ENCODE results near the gene NSRP1. TPM values are rescaled to one million over a fixed set of nuclear protein-coding genes. Genes with fewer than 3 reads are reported as not detected.

Gene NSRP1
- polyA plus RNA-seq, 1 experiment: 6.9 TPM

- DNase-seq (ENCODE audit: low read depth): no peak
- ChIA-PET CTCF (no interaction called here), POLR2A (no interaction called here)
- Histone ChIP-seq H3K36me3 (ENCODE audit: control insufficient read depth, insufficient read depth, low read length) (peaks cover 2% of the 10 kb centered on the region; the same call in 1 of the 2 replicates), H3K27me3 (ENCODE audit: control insufficient read depth, insufficient read depth, low read length) (no peaks in the 10 kb centered on the region), H3K4me3 (ENCODE audit: low read depth, low read length) (no peak overlapping the region)
- TF ChIP-seq, protein P1, sequence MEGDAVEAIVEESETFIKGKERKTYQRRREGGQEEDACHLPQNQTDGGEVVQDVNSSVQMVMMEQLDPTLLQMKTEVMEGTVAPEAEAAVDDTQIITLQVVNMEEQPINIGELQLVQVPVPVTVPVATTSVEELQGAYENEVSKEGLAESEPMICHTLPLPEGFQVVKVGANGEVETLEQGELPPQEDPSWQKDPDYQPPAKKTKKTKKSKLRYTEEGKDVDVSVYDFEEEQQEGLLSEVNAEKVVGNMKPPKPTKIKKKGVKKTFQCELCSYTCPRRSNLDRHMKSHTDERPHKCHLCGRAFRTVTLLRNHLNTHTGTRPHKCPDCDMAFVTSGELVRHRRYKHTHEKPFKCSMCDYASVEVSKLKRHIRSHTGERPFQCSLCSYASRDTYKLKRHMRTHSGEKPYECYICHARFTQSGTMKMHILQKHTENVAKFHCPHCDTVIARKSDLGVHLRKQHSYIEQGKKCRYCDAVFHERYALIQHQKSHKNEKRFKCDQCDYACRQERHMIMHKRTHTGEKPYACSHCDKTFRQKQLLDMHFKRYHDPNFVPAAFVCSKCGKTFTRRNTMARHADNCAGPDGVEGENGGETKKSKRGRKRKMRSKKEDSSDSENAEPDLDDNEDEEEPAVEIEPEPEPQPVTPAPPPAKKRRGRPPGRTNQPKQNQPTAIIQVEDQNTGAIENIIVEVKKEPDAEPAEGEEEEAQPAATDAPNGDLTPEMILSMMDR (IDR thresholded peaks at IDR 0.05; ENCODE audit: insufficient read depth, low read depth, low read length): no peak
These were observed 38.8 kb downstream of the NSRP1 start for GRCh38 chr17:30155389-30155788.

DNA sequence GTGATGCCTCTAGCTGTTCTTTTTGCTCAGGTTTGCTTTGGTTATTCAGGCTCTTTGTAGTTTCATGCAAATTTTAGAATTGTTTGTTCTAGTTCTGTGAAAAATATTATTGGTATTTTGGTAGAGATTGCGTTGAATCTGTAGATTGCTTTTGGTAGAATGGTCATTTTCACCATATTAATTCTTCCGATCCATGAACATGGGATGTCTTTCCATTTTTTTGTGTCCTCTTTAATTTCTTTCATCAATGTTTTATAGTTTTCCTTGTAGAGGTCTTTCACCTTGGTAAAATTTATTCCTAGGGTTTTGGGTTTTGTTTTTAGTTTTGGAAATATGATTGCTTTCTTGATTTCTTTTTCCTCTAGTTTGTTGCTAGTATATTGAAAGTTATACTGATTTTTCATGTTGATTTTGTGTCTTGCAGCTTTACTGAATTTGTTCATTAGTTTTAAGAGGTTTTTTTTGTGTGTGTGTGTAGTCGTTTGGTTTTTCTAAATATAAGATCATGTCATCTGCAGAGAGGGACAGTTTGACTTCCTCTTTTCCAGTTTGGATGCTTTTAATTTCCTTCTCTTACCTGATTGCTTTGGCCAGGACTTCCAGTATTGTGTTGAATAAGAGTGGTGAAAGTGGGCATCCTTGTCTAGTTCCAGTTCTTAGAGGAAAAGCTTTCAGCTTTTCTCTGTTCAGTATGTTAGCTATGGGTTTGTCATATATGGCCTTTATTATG is 42.4 kb downstream of the NSRP1 start:
- DNase-seq (ENCODE audit: low read depth): no peak
- ChIA-PET CTCF (no interaction called here), POLR2A (no interaction called here)
- Histone ChIP-seq H3K4me3 (ENCODE audit: low read depth, low read length) (no peak overlapping the region), H3K27me3 (ENCODE audit: control insufficient read depth, insufficient read depth, low read length) (no peaks in the 10 kb centered on the region), H3K36me3 (ENCODE audit: control insufficient read depth, insufficient read depth, low read length) (peaks cover 2% of the 10 kb centered on the region; the same call in 1 of the 2 replicates)
- TF ChIP-seq, protein P1 (IDR thresholded peaks at IDR 0.05; ENCODE audit: insufficient read depth, low read depth, low read length): no peak

- ChIA-PET CTCF (no interaction called here), POLR2A (no interaction called here)
- Histone ChIP-seq H3K36me3 (ENCODE audit: control insufficient read depth, insufficient read depth, low read length) (peaks cover 2% of the 10 kb centered on the region), H3K27me3 (ENCODE audit: control insufficient read depth, insufficient read depth, low read length) (no peaks in the 10 kb centered on the region), H3K4me3 (ENCODE audit: low read depth, low read length) (no peak overlapping the region)
- TF ChIP-seq, protein P1 (IDR thresholded peaks at IDR 0.05; ENCODE audit: insufficient read depth, low read depth, low read length): no peak
- no peak for DNase-seq (ENCODE audit: low read depth)
These were observed 44.0 kb downstream of the NSRP1 start for GRCh38 chr17:30160419-30161172.

DNA sequence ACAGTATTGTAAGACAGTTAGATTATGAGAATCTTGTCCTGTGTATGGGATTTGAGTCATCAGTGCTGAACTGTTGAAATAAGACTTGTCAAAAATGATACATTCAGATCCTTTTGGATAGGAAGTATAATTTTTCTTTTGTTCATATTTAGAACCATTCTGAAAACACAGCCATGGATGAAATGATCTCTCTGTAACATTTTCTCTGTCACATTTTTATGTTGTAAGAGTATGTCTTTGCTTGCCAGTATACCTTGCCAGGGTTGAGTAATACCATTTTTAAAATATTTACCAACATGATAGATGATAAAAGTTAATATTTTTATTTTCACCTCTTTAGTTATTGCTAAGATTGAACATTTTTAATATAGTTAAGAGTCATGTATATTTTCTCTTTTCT is 45.0 kb downstream of the NSRP1 start:
- POLR2A ChIA-PET: no interaction called here
- Histone ChIP-seq H3K36me3 (ENCODE audit: control insufficient read depth, insufficient read depth, low read length) (peaks cover 2% of the 10 kb centered on the region), H3K27me3 (ENCODE audit: control insufficient read depth, insufficient read depth, low read length) (no peaks in the 10 kb centered on the region), H3K4me3 (ENCODE audit: low read depth, low read length) (no peak overlapping the region)
- TF ChIP-seq, protein P1 (IDR thresholded peaks at IDR 0.05; ENCODE audit: insufficient read depth, low read depth, low read length): no peak
- no peak for DNase-seq (ENCODE audit: low read depth)
- CTCF ChIA-PET: no interaction called here

- Histone ChIP-seq H3K36me3 (ENCODE audit: control insufficient read depth, insufficient read depth, low read length) (peaks cover 2% of the 10 kb centered on the region), H3K4me3 (ENCODE audit: low read depth, low read length) (no peak overlapping the region), H3K27me3 (ENCODE audit: control insufficient read depth, insufficient read depth, low read length) (no peaks in the 10 kb centered on the region)
- POLR2A ChIA-PET: no interaction called here
- TF ChIP-seq, protein P1 (IDR thresholded peaks at IDR 0.05; ENCODE audit: insufficient read depth, low read depth, low read length): no peak
- CTCF ChIA-PET: interaction anchor here (0.8 to 2.0 kb wide), 2 partner anchors 16 to 60 kb away, joined by 3 to 5 read pairs; no protein-coding TSS in a partner anchor
- no peak for DNase-seq (ENCODE audit: low read depth)
These were observed 47.9 kb downstream of the NSRP1 start for GRCh38 chr17:30164531-30164930.

All from BJ (cell line).